GM21717 (cell line): ENCODE measurements around the gene SLC41A3.
"Not testable (repeated sequence)": the region's sequence is repeated elsewhere in the genome, so short reads cannot be mapped to it uniquely, and the experiment has no call there.

Experiments
- ATAC-seq: cut with Tn5 transposase; IDR thresholded peaks from one replicate; pipeline ENCODE4 v1.9.1; 2021; ENCODE audit warnings: mild to moderate bottlenecking, moderate library complexity; ENCODE audit not compliant: unreplicated experiment

The SLC41A3 gene

DNA sequence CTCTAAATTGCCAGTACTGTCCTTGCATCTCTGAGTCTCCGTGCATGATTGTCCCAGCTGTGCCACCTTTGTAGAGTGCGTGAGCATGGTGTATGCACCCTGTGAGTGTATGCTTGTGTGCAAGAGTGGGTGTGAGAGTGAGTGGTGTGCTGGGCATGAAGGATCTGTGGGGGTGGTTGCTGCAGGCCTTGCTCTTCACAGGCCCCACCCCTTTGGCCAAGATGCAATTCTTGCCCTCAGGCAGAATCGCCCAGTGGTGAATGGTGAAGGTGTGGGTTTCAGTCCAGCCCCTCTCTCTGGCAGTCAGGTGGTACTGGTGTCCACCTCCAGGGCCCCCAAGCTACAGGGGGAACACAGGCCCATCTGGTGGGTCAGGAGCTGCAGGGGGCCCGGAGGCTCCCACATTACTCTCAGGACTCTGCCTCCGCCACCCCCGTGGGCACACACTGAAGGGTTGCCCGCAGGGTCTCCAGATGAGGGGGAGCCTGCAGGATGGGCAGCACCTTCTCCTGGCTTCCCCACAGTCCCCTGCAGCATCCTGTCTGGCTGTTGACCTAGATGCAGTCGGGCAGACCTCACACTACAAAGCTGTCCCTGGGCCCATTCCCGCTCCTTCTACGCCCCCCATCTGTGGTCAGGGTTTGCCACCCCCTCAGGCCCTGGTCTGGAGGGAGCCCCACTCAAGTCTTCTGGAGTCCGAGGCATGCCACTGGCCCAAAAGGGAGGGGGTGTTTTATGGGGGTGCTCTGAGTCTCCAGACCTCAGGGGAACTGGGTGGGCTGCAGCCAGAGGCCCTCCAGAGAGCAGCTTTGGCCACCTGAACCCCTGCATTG, 123.3 kb downstream of the SLC41A3 start:
- no peak for ATAC-seq

DNA sequence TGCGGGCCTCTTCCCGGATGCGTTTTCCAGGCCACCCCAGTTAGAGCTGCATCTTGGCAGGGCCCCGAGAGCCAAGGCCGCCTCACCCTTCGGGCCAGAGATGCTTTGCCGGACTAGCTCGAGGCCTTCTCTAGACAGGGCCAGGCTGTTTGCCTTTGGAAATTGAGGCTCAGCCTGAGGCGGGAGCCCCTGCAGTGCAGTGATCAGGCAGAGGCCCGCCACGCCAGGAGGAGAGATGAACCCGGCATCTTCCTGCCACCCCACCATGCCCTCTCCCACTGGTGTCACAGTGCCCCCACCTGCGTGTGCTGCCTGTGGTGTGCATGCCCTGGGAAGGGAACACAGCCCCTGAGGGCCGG, 123.9 kb downstream of the SLC41A3 start:
- ATAC-seq = no peak

DNA sequence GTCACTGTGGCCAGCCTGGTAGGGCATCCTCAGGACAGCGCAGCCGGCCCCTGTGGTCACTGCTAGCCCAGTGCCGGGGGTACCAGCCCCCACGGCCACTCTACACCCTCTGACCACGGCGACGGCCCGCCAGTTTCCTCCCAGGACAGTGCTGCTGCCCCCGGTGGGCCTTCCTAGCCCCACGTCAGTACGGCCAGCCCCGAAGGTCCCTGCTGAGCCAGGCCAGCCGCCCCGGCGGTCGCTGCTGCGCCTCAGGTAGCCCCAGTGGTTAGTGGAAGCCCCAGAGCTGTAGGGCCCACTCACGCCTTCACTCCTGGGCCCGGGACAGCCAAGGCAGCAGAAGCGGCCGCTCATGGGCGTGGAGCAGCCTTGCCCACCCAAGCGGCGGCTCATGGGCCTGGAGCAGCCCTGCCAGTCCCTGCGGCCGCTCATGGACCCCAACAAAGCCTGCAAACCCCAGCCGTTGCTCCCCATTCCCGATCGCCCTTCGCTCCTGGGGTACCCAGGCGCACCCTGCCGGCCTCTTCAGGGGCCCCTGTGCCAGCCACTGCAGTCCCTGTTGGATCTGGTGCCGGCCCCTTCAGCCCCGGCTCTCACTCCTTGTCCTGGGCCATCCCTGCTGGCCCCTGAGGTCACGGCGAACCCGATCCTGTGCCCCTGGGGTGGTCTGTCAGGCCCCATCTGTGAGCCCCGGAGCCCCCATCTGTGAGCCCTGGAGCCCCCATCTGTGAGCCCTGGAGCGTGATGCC, 124.4 kb downstream of the SLC41A3 start:
- ATAC-seq = no peak

DNA sequence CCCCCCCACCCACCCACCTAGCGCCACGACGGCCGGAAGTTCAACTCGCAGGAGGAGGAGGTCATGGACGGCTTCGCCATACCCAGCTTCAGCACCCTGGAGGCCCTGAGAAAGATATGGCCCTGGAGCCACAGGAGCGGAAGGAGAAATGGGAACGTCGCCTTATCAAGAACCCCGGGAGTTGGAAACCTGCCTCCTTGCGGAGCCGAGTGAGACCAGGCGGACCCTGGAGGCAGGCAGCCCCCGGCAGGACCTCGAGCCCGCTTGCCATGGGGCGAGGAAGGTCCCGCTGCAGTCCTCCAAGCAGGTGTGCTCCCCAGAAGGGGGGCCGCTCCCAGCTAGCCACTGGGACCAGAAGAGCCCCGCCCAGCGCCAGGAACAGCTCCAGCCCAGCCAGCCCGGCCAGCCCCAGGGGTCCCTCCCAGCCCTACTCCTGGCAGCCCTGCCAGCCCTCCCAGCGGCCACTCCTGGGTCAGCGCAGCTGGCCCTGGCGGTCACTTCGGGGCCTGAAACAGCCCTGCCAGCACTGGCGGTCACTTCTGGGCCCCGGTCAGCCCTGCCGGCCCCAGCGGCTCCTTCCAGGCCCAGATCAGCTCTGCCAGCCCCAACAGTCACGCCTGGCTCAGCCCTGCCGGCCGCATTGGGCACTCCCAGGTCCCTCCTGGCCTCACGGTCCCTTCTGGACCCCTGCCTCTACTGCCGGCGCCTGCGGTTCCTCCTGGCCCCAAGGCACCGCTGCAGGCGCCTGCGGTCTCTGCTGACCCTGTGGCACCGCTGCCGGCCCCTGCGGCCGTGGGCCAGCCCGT, 125.2 kb downstream of the SLC41A3 start:
- no peak for ATAC-seq

DNA sequence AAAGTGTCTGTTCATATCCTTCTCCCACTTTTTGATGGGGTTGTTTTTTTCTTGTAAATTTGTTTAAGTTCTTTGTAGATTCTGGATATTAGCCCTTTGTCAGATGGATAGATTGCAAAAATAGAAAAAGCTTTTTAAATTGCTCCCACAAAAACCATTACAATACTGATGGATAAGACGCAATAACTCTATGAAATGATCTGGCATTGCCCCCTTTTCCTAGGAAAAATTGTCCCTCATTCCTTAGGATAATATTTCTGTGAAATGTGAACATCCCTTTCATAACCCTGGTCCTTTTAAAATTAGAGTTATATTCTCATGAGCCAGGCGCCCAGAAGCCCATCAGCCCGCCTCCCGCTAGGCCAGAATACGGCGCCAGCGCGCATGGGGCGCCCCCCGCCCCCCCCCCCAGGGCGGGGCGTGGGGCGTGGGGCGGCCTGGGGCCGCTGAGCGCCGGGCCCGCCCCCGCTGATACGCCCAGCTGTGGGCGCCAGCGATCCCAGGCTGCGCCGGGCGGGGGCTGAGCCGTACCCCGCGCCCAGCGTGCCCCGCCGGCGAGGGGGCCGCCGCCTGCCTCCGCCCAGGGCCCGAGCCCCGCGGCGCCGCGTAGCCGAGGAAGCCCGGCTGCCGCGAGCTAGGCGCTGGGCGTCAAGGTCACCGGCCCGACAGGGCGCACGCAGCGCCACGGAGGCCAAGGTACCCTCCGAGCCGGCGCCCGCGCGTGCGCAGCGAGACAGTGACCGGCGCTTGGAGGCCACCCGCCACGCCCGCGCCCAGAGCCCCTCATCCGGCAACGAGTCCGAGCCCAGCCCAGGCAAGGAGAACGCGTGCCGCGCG, 126.0 kb downstream of the SLC41A3 start:
- no peak for ATAC-seq

DNA sequence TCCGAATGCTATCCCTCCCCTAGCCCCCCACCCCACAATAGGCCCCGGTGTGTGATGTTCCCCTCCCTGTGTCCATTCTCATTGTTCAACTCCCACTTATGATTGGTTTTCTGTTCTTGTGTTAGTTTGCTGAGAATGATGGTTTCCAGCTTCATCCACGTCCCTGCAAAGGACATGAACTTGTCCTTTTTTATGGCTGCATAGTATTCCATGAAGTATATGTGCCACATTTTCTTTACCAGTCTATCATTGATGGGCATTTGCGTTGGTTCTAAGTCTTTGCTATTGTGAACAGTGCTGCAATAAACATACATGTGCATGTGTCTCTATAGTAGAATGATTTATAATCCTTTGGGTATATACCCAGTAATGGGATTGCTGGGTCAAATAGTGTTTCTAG, 126.9 kb downstream of the SLC41A3 start:
- ATAC-seq = not testable (repeated sequence)
